HEK293 (cell line): ENCODE data around the gene DGKB.

ENCODE experiments used
- CTCF ChIA-PET: fragments of 350-600 bp; formaldehyde crosslinking; extraction: SDS; loops from one replicate; lab custom pipeline; 2021; ENCODE audit warnings: antibody characterized with exemption; lab: Yijun Ruan, JAX
- POLR2A ChIA-PET: fragments of 300-600 bp; formaldehyde crosslinking; extraction: SDS; loops from one replicate; lab custom pipeline; 2020; ENCODE audit warnings: antibody characterized with exemption, inconsistent platforms; lab: Yijun Ruan, JAX
- H3K27ac ChIP-seq: fragments of 200-500 bp; sonication (Bioruptor generic); 2 replicates; pipeline ENCODE4 v1.5.1; 2014; ENCODE audit warnings: low read depth, low read length, control low read depth, inconsistent platforms; ENCODE audit errors: extremely low read depth
- H3K36me3 ChIP-seq, 2 experiments: fragments of 200-500 bp in 1 of 2; sonication (Bioruptor generic) in 1 of 2; 1 replicate in 1 of 2; 2 replicates in 1 of 2; pipeline ENCODE4 v1.5.1; 2014 to 2017; ENCODE audit warnings: inconsistent platforms in 2 of 2, low read length in 2 of 2; ENCODE audit not compliant: control insufficient read depth in 2 of 2, insufficient read depth in 1 of 2
- H3K4me1 ChIP-seq: fragments of 200-500 bp; sonication (Bioruptor generic); 2 replicates; pipeline ENCODE4 v1.5.1; 2014; ENCODE audit warnings: mild to moderate bottlenecking, low read length, inconsistent platforms; ENCODE audit not compliant: control insufficient read depth, insufficient read depth
- H3K4me3 ChIP-seq: 2 replicates; pipeline ENCODE4 v1.5.1; 2011; ENCODE audit warnings: low read depth, mild to moderate bottlenecking, control low read depth, low read length, moderate library complexity
- H3K9me3 ChIP-seq: fragments of 200-500 bp; sonication (Bioruptor generic); 2 replicates; pipeline ENCODE4 v1.5.1; 2014; ENCODE audit warnings: low read depth, low read length, inconsistent platforms; ENCODE audit not compliant: control insufficient read depth, insufficient read depth
- BCL6B ChIP-seq: fragments of 450-650 bp; formaldehyde crosslinking; IDR thresholded peaks from 2 replicates; pipeline ENCODE4 v1.5.1; 2017; ENCODE audit warnings: missing biosample characterization, missing genetic modification characterization
- INSM2 ChIP-seq: fragments of 450-650 bp; formaldehyde crosslinking; IDR thresholded peaks from 2 replicates; pipeline ENCODE4 v1.5.1; 2016; ENCODE audit warnings: missing biosample characterization, missing genetic modification characterization
- KLF17 ChIP-seq: fragments of 450-650 bp; formaldehyde crosslinking; IDR thresholded peaks from 2 replicates; pipeline ENCODE4 v1.5.1; 2016; ENCODE audit warnings: missing biosample characterization, missing genetic modification characterization
- SP7 ChIP-seq: fragments of 450-650 bp; formaldehyde crosslinking; IDR thresholded peaks from 2 replicates; pipeline ENCODE4 v1.5.1; 2016; ENCODE audit warnings: missing biosample characterization, missing genetic modification characterization
- YY1 ChIP-seq: fragments of 450-650 bp; formaldehyde crosslinking; IDR thresholded peaks from 2 replicates; pipeline ENCODE4 v1.5.1; 2018; ENCODE audit warnings: missing biosample characterization, missing genetic modification characterization
- ZBTB26 ChIP-seq: fragments of 450-650 bp; formaldehyde crosslinking; optimal IDR thresholded peaks from 2 replicates; pipeline ENCODE3; 2016; ENCODE audit warnings: missing biosample characterization, mild to moderate bottlenecking, missing genetic modification characterization
- ZNF155 ChIP-seq: fragments of 450-650 bp; formaldehyde crosslinking; IDR thresholded peaks from 2 replicates; pipeline ENCODE4 v1.5.1; 2016; ENCODE audit warnings: missing biosample characterization, missing genetic modification characterization
- ZNF19 ChIP-seq: fragments of 450-650 bp; formaldehyde crosslinking; IDR thresholded peaks from 2 replicates; pipeline ENCODE4; 2016; ENCODE audit warnings: missing biosample characterization, missing genetic modification characterization, low read depth
- ZNF24 ChIP-seq: fragments of 450-650 bp; formaldehyde crosslinking; IDR thresholded peaks from 2 replicates; pipeline ENCODE4 v1.5.1; 2016; ENCODE audit warnings: missing biosample characterization, missing genetic modification characterization
- ZNF248 ChIP-seq: fragments of 450-650 bp; formaldehyde crosslinking; IDR thresholded peaks from 2 replicates; pipeline ENCODE4 v1.5.1; 2017; ENCODE audit warnings: missing biosample characterization, missing genetic modification characterization
- ZNF513 ChIP-seq: fragments of 450-650 bp; IDR thresholded peaks from 2 replicates; pipeline ENCODE4 v1.5.1; 2018; ENCODE audit warnings: missing biosample characterization, missing genetic modification characterization
- ZNF558 ChIP-seq: fragments of 450-650 bp; formaldehyde crosslinking; IDR thresholded peaks from 2 replicates; pipeline ENCODE4 v1.5.1; 2016; ENCODE audit warnings: missing biosample characterization, missing genetic modification characterization
- ZNF626 ChIP-seq: fragments of 450-650 bp; sonication (Bioruptor Pico); formaldehyde crosslinking; IDR thresholded peaks from 2 replicates; pipeline ENCODE4 v1.5.1; 2018; ENCODE audit warnings: missing biosample characterization, missing genetic modification characterization, inconsistent platforms
- ZNF707 ChIP-seq: fragments of 450-650 bp; formaldehyde crosslinking; IDR thresholded peaks from 2 replicates; pipeline ENCODE4 v1.5.1; 2016; ENCODE audit warnings: missing biosample characterization, missing genetic modification characterization
- ZNF785 ChIP-seq: fragments of 450-650 bp; formaldehyde crosslinking; IDR thresholded peaks from 2 replicates; pipeline ENCODE4 v1.5.1; 2016; ENCODE audit warnings: missing biosample characterization, missing genetic modification characterization
- ZSCAN23 ChIP-seq: fragments of 450-650 bp; formaldehyde crosslinking; IDR thresholded peaks from 2 replicates; pipeline ENCODE4 v1.5.1; 2016; ENCODE audit warnings: missing biosample characterization, missing genetic modification characterization
- ZSCAN30 ChIP-seq: fragments of 450-650 bp; IDR thresholded peaks from 2 replicates; pipeline ENCODE4 v1.5.1; 2018; ENCODE audit warnings: missing biosample characterization, mild to moderate bottlenecking, missing genetic modification characterization, moderate library complexity
- ZSCAN5A ChIP-seq: fragments of 450-650 bp; formaldehyde crosslinking; IDR thresholded peaks from 2 replicates; pipeline ENCODE4 v1.5.1; 2016; ENCODE audit warnings: missing biosample characterization, missing genetic modification characterization

The DGKB gene

GRCh38 chr7:14226126-14226525 lies 676.4 kb downstream of the DGKB start (continued):
- TF ChIP-seq INSM2 (tag by site-specific recombination) (no peak), ZSCAN5A (no peak), ZBTB26 (tag by site-specific recombination) (no peak)

GRCh38 chr7:14219125-14219524 lies 683.4 kb downstream of the DGKB start:
- Histone ChIP-seq H3K36me3 (no peaks in the 10 kb centered on the region), H3K9me3 (no peaks in the 10 kb centered on the region), H3K4me1 (no peaks in the 10 kb centered on the region), H3K27ac (no peak overlapping the region), H3K4me3 (no peak overlapping the region)
- TF ChIP-seq INSM2 (tag by site-specific recombination) (no peak), BCL6B (tag by site-specific recombination) (no peak), ZSCAN30 (tag by site-specific recombination) (no peak), ZNF248 (tag by site-specific recombination) (no peak), SP7 (tag by site-specific recombination) (no peak), KLF17 (no peak), ZNF24 (tag by site-specific recombination) (no peak), ZNF785 (tag by site-specific recombination) (no peak), ZNF626 (tag by site-specific recombination) (no peak), ZNF558 (tag by site-specific recombination) (no peak), ZNF19 (tag by site-specific recombination) (no peak), ZNF707 (tag by site-specific recombination) (no peak), ZNF155 (tag by site-specific recombination) (no peak), ZSCAN23 (tag by site-specific recombination) (no peak), ZNF513 (no peak), YY1 (tag by site-specific recombination) (no peak)
- ChIA-PET CTCF (no interaction called here), POLR2A (no interaction called here)
